HepG2 (cell line): Measurements from ENCODE around the gene DSTN. TPM values are rescaled to one million over a fixed set of nuclear protein-coding genes. Genes with fewer than 3 reads are reported as not detected.

ENCODE experiments used
- ELF1 ChIP-seq: sonication (generic); formaldehyde crosslinking; IDR thresholded peaks from 2 replicates; pipeline ENCODE4 v1.4.0; 2020; ENCODE audit warnings: missing genetic modification reagents
- FOXP4 ChIP-seq: sonication (generic); formaldehyde crosslinking; IDR thresholded peaks from 2 replicates; pipeline ENCODE4 v1.4.0; 2020; ENCODE audit warnings: missing genetic modification reagents
- GABPB1 ChIP-seq: IDR thresholded peaks from 2 replicates; pipeline ENCODE4 v1.6.1; 2016; ENCODE audit warnings: mild to moderate bottlenecking, missing genetic modification reagents, moderate library complexity, missing compliant biosample characterization
- PHF8 ChIP-seq: sonication (generic); formaldehyde crosslinking; IDR thresholded peaks from 2 replicates; pipeline ENCODE4 v1.5.0; 2020; ENCODE audit warnings: missing genetic modification reagents
- POLR2AphosphoS5 ChIP-seq: IDR thresholded peaks from 2 replicates; pipeline ENCODE4 v1.6.1; 2012; ENCODE audit warnings: low read depth, low read length
- SP2 ChIP-seq: sonication (generic); formaldehyde crosslinking; IDR thresholded peaks from 2 replicates; pipeline ENCODE4 v1.5.1; 2020; ENCODE audit warnings: mild to moderate bottlenecking, missing genetic modification reagents
- ZBTB20 ChIP-seq: sonication (generic); formaldehyde crosslinking; IDR thresholded peaks from 2 replicates; pipeline ENCODE4 v1.8.1; 2023; ENCODE audit warnings: missing genetic modification reagents, low read depth, mild to moderate bottlenecking, borderline replicate concordance
- ZNF646 ChIP-seq: sonication (generic); formaldehyde crosslinking; IDR thresholded peaks from 2 replicates; pipeline ENCODE4 v1.9.0; 2021; ENCODE audit warnings: mild to moderate bottlenecking, missing genetic modification reagents
- ZNF724P ChIP-seq: sonication (generic); formaldehyde crosslinking; IDR thresholded peaks from 2 replicates; pipeline ENCODE4 v1.8.0; 2022; ENCODE audit warnings: missing genetic modification reagents, borderline replicate concordance
- ZSCAN21 ChIP-seq: sonication (generic); formaldehyde crosslinking; IDR thresholded peaks from 2 replicates; pipeline ENCODE4 v1.8.0; 2022; ENCODE audit warnings: mild to moderate bottlenecking, missing genetic modification reagents, moderate library complexity, borderline replicate concordance
- polyA plus RNA-seq, 8 experiments: library from polyadenylated mRNA; depleted of rRNA in 3 of 8; stranded (reverse) in 7 of 8; unstranded in 1 of 8; fragments of >200 nt; fragmentation: Illumina TruSeq in 4 of 8; extraction: Trizol in 4 of 8; gene quantifications; 2 replicates each; pipeline versions ENCODE4 v1.2.1 to v1.2.3, GENCODE V29; 2011 to 2016; ENCODE audit warnings: low read depth in 4 of 8, missing spikeins in 1 of 8, mixed read lengths in 1 of 8; ENCODE audit not compliant: insufficient read depth in 1 of 8
- total RNA-seq, 5 experiments: library from RNA; depleted of rRNA; stranded (reverse); fragments of >200 nt; fragmentation: Illumina TruSeq; extraction: Trizol; gene quantifications; 2 replicates each; pipeline ENCODE4 v1.2.3, GENCODE V29; 2016; ENCODE audit warnings: low read depth in 1 of 5
- TF ChIP-seq, protein P1 (sequence below): sonication (generic); formaldehyde crosslinking; IDR thresholded peaks from 2 replicates; pipeline ENCODE4 v1.4.0; 2020; ENCODE audit warnings: missing genetic modification reagents

DSTN gene
- total and polyA plus RNA-seq, 2 of the 13 experiments (the other 11 are each of a cell fraction or from before 2014, with no cell fraction given): 27.6 to 106 TPM

- TF ChIP-seq, protein P1, sequence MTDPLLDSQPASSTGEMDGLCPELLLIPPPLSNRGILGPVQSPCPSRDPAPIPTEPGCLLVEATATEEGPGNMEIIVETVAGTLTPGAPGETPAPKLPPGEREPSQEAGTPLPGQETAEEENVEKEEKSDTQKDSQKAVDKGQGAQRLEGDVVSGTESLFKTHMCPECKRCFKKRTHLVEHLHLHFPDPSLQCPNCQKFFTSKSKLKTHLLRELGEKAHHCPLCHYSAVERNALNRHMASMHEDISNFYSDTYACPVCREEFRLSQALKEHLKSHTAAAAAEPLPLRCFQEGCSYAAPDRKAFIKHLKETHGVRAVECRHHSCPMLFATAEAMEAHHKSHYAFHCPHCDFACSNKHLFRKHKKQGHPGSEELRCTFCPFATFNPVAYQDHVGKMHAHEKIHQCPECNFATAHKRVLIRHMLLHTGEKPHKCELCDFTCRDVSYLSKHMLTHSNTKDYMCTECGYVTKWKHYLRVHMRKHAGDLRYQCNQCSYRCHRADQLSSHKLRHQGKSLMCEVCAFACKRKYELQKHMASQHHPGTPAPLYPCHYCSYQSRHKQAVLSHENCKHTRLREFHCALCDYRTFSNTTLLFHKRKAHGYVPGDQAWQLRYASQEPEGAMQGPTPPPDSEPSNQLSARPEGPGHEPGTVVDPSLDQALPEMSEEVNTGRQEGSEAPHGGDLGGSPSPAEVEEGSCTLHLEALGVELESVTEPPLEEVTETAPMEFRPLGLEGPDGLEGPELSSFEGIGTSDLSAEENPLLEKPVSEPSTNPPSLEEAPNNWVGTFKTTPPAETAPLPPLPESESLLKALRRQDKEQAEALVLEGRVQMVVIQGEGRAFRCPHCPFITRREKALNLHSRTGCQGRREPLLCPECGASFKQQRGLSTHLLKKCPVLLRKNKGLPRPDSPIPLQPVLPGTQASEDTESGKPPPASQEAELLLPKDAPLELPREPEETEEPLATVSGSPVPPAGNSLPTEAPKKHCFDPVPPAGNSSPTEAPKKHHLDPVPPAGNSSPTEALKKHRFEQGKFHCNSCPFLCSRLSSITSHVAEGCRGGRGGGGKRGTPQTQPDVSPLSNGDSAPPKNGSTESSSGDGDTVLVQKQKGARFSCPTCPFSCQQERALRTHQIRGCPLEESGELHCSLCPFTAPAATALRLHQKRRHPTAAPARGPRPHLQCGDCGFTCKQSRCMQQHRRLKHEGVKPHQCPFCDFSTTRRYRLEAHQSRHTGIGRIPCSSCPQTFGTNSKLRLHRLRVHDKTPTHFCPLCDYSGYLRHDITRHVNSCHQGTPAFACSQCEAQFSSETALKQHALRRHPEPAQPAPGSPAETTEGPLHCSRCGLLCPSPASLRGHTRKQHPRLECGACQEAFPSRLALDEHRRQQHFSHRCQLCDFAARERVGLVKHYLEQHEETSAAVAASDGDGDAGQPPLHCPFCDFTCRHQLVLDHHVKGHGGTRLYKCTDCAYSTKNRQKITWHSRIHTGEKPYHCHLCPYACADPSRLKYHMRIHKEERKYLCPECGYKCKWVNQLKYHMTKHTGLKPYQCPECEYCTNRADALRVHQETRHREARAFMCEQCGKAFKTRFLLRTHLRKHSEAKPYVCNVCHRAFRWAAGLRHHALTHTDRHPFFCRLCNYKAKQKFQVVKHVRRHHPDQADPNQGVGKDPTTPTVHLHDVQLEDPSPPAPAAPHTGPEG (CRISPR knock-in tag): no peak
- TF ChIP-seq ZNF724P (CRISPR knock-in tag) (no peak), POLR2AphosphoS5 (no peak), ZSCAN21 (no peak), ZNF646 (CRISPR knock-in tag) (no peak), FOXP4 (CRISPR knock-in tag) (no peak), SP2 (no peak), ELF1 (no peak), GABPB1 (CRISPR knock-in tag) (no peak), ZBTB20 (CRISPR knock-in tag) (no peak), PHF8 (CRISPR knock-in tag) (0 out of 2 replicates have a peak, but pooled peaks have one; percentile 6)
Observed at GRCh38 chr20:17615645-17616479, 46.0 kb downstream of the DSTN start (continued).
